Kidney (tissue), 14 donors: Measurements from ENCODE around the gene PTPRT. TPM values are rescaled to one million over a fixed set of nuclear protein-coding genes. Genes with fewer than 3 reads are reported as not detected.

Experiments
- DNase-seq, 5 donors: peaks; one replicate each; pipeline ENCODE4 v3.0.0-alpha.2; 2013 to 2020
- FAIRE-seq: peaks from 2 replicates; lab custom pipeline; 2012; peaks lifted over from hg19 to GRCh38; lab: Jason Lieb, UNC
- H3K27ac ChIP-seq, 2 donors: one replicate each; pipeline ENCODE4 v1.7.0; 2013; ENCODE audit warnings: low read depth in 2 of 2, low read length in 2 of 2, inconsistent platforms in 1 of 2
- H3K27me3 ChIP-seq: one replicate; pipeline ENCODE4 v1.7.1; 2013; ENCODE audit warnings: low read length, inconsistent platforms; ENCODE audit not compliant: control insufficient read depth, insufficient read depth
- H3K36me3 ChIP-seq, 3 donors: one replicate each; pipeline versions ENCODE4 v1.7.0 to v1.7.1; 2013; ENCODE audit warnings: low read length in 3 of 3, control low read depth in 1 of 3, inconsistent platforms in 1 of 3; ENCODE audit not compliant: insufficient read depth in 3 of 3, control insufficient read depth in 2 of 3
- H3K4me1 ChIP-seq, 3 donors: one replicate each; pipeline versions ENCODE4 v1.7.0 to v1.7.1; 2013; ENCODE audit warnings: low read length in 3 of 3, inconsistent platforms in 1 of 3, low read depth in 1 of 3; ENCODE audit not compliant: control insufficient read depth in 2 of 3, insufficient read depth in 2 of 3
- H3K4me3 ChIP-seq, 3 donors: one replicate each; pipeline versions ENCODE4 v1.7.0 to v1.8.1; 2013; ENCODE audit warnings: low read length in 3 of 3, control low read depth in 1 of 3, inconsistent platforms in 1 of 3
- H3K9ac ChIP-seq, 3 donors: one replicate each; pipeline versions ENCODE4 v1.7.0 to v1.7.1; 2013; ENCODE audit warnings: low read length in 3 of 3, control low read depth in 1 of 3, inconsistent platforms in 1 of 3
- H3K9me3 ChIP-seq, 3 donors: one replicate each; pipeline versions ENCODE4 v1.7.0 to v1.7.1; 2013; ENCODE audit warnings: low read length in 3 of 3, control low read depth in 1 of 3, inconsistent platforms in 1 of 3; ENCODE audit not compliant: control insufficient read depth in 2 of 3, insufficient read depth in 1 of 3
- CTCF ChIP-seq: IDR thresholded peaks from 3 replicates; pipeline ENCODE4 v1.5.1; 2012; ENCODE audit warnings: mild to moderate bottlenecking, moderate library complexity, borderline replicate concordance; ENCODE audit not compliant: insufficient read depth; ENCODE audit errors: extremely low read depth
- intact Hi-C: fragments of 100-400 bp; cut with DNase I; formaldehyde crosslinking; loops from one replicate; pipeline ENCODE4 v1.11.1; 2022
- polyA plus RNA-seq: library from polyadenylated mRNA; stranded (reverse); fragments of 350-450 nt; fragmentation: Illumina TruSeq; extraction: RNeasy Lipid Tissue Mini Kit (QIAGEN cat#74804); gene quantifications from one replicate; pipeline ENCODE4 v1.2.3, GENCODE V29; 2014; ENCODE audit warnings: low read depth, low replicate concordance; ENCODE audit not compliant: insufficient read depth
- total RNA-seq: library from RNA; stranded (reverse); fragmentation: NEBNext Ultra II Directional; extraction: Animal tissue kit (Norgen Biotek cat#: 25700); gene quantifications from one replicate; pipeline ENCODE4 v1.2.1, GENCODE V29; 2021
- donor health status: control.
- donor health status: control.
- donor health status: control.
- donor health status: control.
- donor health status: control.
- donor health status: DM: yes; HTN: yes; CAD: no.
- donor health status: Normal renal cell carcinoma (clear cell type).

Gene PTPRT
- total and polyA plus RNA-seq, 2 donors from 2014 or later = 0.60 TPM; not detected in 1

GRCh38 chr20:43068482-43068881 lies 121.2 kb downstream of the PTPRT start:
- TF ChIP-seq CTCF = no peak
- Histone ChIP-seq H3K4me3 (no peak overlapping the region), H3K27ac (no peak overlapping the region), H3K36me3 (no peaks in the 10 kb centered on the region), H3K9ac (no peak overlapping the region), H3K9me3 (no peaks in the 10 kb centered on the region), H3K27me3 (no peaks in the 10 kb centered on the region), H3K4me1 (no peaks in the 10 kb centered on the region)
- FAIRE-seq = no peak
- intact Hi-C loops = no loop called here
- no peak for DNase-seq

DNA sequence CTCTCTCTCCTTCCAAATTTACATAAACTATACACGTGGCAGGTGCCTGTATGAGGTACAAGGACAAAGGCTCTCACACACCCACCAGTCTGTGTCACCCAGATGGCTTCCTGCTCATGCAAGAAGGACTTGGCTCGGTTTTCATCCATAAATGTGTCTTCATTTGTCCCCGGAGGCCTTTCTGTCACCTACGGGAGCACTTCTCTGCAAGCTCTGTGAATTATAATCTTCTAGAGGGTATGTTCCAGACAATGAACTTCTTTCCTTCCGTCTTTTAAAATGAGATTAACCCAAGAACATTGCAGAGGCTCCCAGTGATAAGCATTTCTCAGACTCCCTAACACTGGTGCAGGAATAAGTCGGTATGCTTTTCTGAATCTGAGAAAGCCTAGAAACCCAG lies 123.6 kb downstream of the PTPRT start:
- Histone ChIP-seq H3K27ac (no peak overlapping the region), H3K4me3 (no peak overlapping the region), H3K4me1 (no peaks in the 10 kb centered on the region), H3K27me3 (no peaks in the 10 kb centered on the region), H3K36me3 (no peaks in the 10 kb centered on the region), H3K9ac (no peak overlapping the region), H3K9me3 (no peaks in the 10 kb centered on the region)
- TF ChIP-seq CTCF = no peak
- DNase-seq (no peak), FAIRE-seq (no peak)
- intact Hi-C loops = no loop called here

- no peaks in the 10 kb centered on the region for H3K36me3 ChIP-seq
- H3K4me3 ChIP-seq = no peak overlapping the region
- H3K9me3 ChIP-seq = no peaks in the 10 kb centered on the region
- no peak overlapping the region for H3K27ac ChIP-seq
- intact Hi-C loops = no loop called here
- TF ChIP-seq CTCF = no peak
- FAIRE-seq (no peak), DNase-seq (no peak)
- no peak overlapping the region for H3K9ac ChIP-seq
- no peaks in the 10 kb centered on the region for H3K4me1 ChIP-seq
- H3K27me3 ChIP-seq = no peaks in the 10 kb centered on the region
Observed at GRCh38 chr20:43065299-43065698, 124.4 kb downstream of the PTPRT start.

DNA sequence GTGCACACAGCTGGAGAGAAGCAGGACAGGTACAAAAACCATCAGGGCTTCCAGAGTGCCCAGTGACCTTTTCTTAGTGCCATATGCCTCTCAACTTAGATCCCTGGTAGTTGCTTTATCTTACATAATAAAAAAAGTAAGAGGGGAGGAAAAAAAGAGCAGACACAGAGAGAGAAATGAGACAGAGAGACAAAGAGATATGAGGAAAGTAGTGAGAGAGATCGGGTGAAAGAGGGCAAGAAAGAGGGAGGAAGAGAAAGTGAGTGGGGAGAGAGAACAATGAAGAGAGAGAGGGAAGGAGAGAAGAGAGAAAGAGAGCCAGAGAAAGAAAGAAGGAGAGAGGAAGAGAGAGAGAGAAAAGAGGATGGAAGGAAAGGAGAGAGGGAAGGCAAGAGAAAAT lies 131.6 kb downstream of the PTPRT start:
- Histone ChIP-seq H3K36me3 (no peaks in the 10 kb centered on the region), H3K4me1 (no peaks in the 10 kb centered on the region), H3K9ac (no peak overlapping the region), H3K27ac (no peak overlapping the region), H3K27me3 (no peaks in the 10 kb centered on the region), H3K4me3 (no peak overlapping the region), H3K9me3 (no peaks in the 10 kb centered on the region)
- intact Hi-C loops = no loop called here
- DNase-seq (no peak), FAIRE-seq (no peak)
- no peak for TF ChIP-seq CTCF
